CD4-positive, alpha-beta T cell treated with Interleukin-15 for 4 hours (primary cell): ENCODE results near the gene RRH.
"Not testable (repeated sequence)": the region's sequence is repeated elsewhere in the genome, so short reads cannot be mapped to it uniquely, and the experiment has no call there.

Experiments used
- DNase-seq: peaks from one replicate; pipeline ENCODE4 v3.0.0-alpha.2; 2020; ENCODE audit warnings: low spot score

RRH gene

GRCh38 chr4:109827672-109828071 is at the start of gene RRH:
TSS of gene RRH (plus strand) at chr4:109827972. CDS start at chr4:109828028, 56 bp downstream.
- DNase-seq = no peak

- not testable (repeated sequence) for DNase-seq
Measured at GRCh38 chr4:109782092-109782491, 45.7 kb upstream of the RRH start.

- no peak for DNase-seq
Measured at GRCh38 chr4:109786846-109787245, 40.9 kb upstream of the RRH start.

GRCh38 chr4:109787807-109788206 is 40.0 kb upstream of the RRH start:
- no peak for DNase-seq

GRCh38 chr4:109795059-109795458 is 32.7 kb upstream of the RRH start:
- DNase-seq = no peak

GRCh38 chr4:109798866-109799265 is 28.9 kb upstream of the RRH start:
- no peak for DNase-seq

- DNase-seq = no peak
Measured at GRCh38 chr4:109801099-109801789, 26.5 kb upstream of the RRH start.

GRCh38 chr4:109801895-109802319 is 25.9 kb upstream of the RRH start, which contains the start of gene CFI:
TSS of gene CFI (minus strand) at chr4:109801999. CDS start at chr4:109801971, 28 bp downstream.
- DNase-seq = no peak

GRCh38 chr4:109803924-109804571 is 23.7 kb upstream of the RRH start:
- peak; percentile 13 for DNase-seq

GRCh38 chr4:109809655-109810054 is 18.1 kb upstream of the RRH start:
- no peak for DNase-seq

GRCh38 chr4:109810552-109811387 is 17.0 kb upstream of the RRH start:
- DNase-seq = no peak

GRCh38 chr4:109811707-109812106 is 16.1 kb upstream of the RRH start:
- DNase-seq = no peak

GRCh38 chr4:109815151-109816081 is 12.4 kb upstream of the RRH start, which contains the start of gene GAR1:
TSS of gene GAR1 (plus strand) at chr4:109815762. CDS start at chr4:109816165, 403 bp downstream.
- DNase-seq = peak; percentile 86

- peak; percentile 33 for DNase-seq
Measured at GRCh38 chr4:109816082-109816442, 11.7 kb upstream of the RRH start.

GRCh38 chr4:109816894-109817293 is 10.9 kb upstream of the RRH start:
- DNase-seq = no peak

GRCh38 chr4:109818268-109818667 is 9.5 kb upstream of the RRH start:
- no peak for DNase-seq

- no peak for DNase-seq
Measured at GRCh38 chr4:109820563-109820962, 7.2 kb upstream of the RRH start.

- DNase-seq = no peak
Measured at GRCh38 chr4:109821185-109821584, 6.6 kb upstream of the RRH start.

- DNase-seq = peak; percentile 18
Measured at GRCh38 chr4:109826719-109827118, 1.1 kb upstream of the RRH start.

GRCh38 chr4:109833756-109834155 is 6.0 kb downstream of the RRH start:
- DNase-seq = no peak

GRCh38 chr4:109836985-109837384 is 9.2 kb downstream of the RRH start:
- DNase-seq = no peak
